T-helper 17 cell (primary cell): Measurements from ENCODE around the gene SMARCA4. TPM values are rescaled to one million over a fixed set of nuclear protein-coding genes. Genes with fewer than 3 reads are reported as not detected.

Source experiments
- ATAC-seq: fragments of 150-1000 bp; cut with Tn5 transposase; 2 replicates; pipeline ENCODE4 v1.10.0; 2021; ENCODE audit warnings: mild to moderate bottlenecking, moderate library complexity
- DNase-seq, 3 donors: peaks; one replicate each; pipeline versions ENCODE4 v3.0.0 to v3.0.0-alpha.2; 2020 to 2021
- H3K9me3 ChIP-seq: one replicate; pipeline ENCODE4 v1.7.0; 2013; ENCODE audit warnings: low read length, mild to moderate bottlenecking; ENCODE audit not compliant: control insufficient read depth, poor library complexity, severe bottlenecking
- H3K27ac Mint-ChIP-seq: one replicate; pipeline ENCODE4 v1.8.0; 2022; ENCODE audit warnings: mild to moderate bottlenecking, moderate library complexity, mixed read lengths
- H3K27me3 Mint-ChIP-seq: one replicate; pipeline ENCODE4 v1.8.0; 2022; ENCODE audit warnings: mixed read lengths
- H3K36me3 Mint-ChIP-seq: one replicate; pipeline ENCODE4 v1.8.0; 2022; ENCODE audit warnings: low read depth, mixed read lengths
- H3K4me1 Mint-ChIP-seq: one replicate; pipeline ENCODE4 v1.8.0; 2022; ENCODE audit warnings: mild to moderate bottlenecking, mixed read lengths
- H3K4me3 Mint-ChIP-seq: one replicate; pipeline ENCODE4 v1.8.0; 2022; ENCODE audit warnings: mild to moderate bottlenecking, moderate library complexity, mixed read lengths
- total RNA-seq, 4 donors: library from RNA in 2 of 4; stranded (reverse) in 2 of 4; gene quantifications; one replicate each; pipeline ENCODE4 v1.2.3 and lab custom pipeline; 2022 to 2026

Gene SMARCA4
- total RNA-seq, 2 donors from 2014 or later: 93.9 to 94.0 TPM

GRCh38 chr19:11046605-11047354 is 86.0 kb downstream of the SMARCA4 start:
- H3K36me3 Mint-ChIP-seq: peaks cover 10% of the 10 kb centered on the region
- DNase-seq (no peak), ATAC-seq (no peak)
- H3K27ac Mint-ChIP-seq: peak overlapping the region; percentile 67
- H3K4me3 Mint-ChIP-seq: no peak overlapping the region
- H3K4me1 Mint-ChIP-seq: peaks cover 16% of the 10 kb centered on the region
- H3K27me3 Mint-ChIP-seq: no peaks in the 10 kb centered on the region
- no peaks in the 10 kb centered on the region for H3K9me3 ChIP-seq

- no peak overlapping the region for H3K4me3 Mint-ChIP-seq
- no peaks in the 10 kb centered on the region for H3K9me3 ChIP-seq
- H3K27me3 Mint-ChIP-seq: no peaks in the 10 kb centered on the region
- H3K36me3 Mint-ChIP-seq: peaks cover 6% of the 10 kb centered on the region
- no peak for ATAC-seq
- peaks cover 24% of the 10 kb centered on the region for H3K4me1 Mint-ChIP-seq
- peak overlapping the region; percentile 94 for H3K27ac Mint-ChIP-seq
- no peak for DNase-seq
Measured at GRCh38 chr19:11047866-11048265, 87.0 kb downstream of the SMARCA4 start.

GRCh38 chr19:11050323-11051114 is 89.7 kb downstream of the SMARCA4 start:
- H3K4me1 Mint-ChIP-seq: peaks cover 28% of the 10 kb centered on the region
- H3K27me3 Mint-ChIP-seq: no peaks in the 10 kb centered on the region
- H3K9me3 ChIP-seq: no peaks in the 10 kb centered on the region
- no peak for ATAC-seq
- DNase-seq: no peak
- H3K4me3 Mint-ChIP-seq: peak overlapping the region; percentile 87
- H3K36me3 Mint-ChIP-seq: no peaks in the 10 kb centered on the region
- H3K27ac Mint-ChIP-seq: peak overlapping the region; percentile 94

GRCh38 chr19:11053817-11054195 is 93.0 kb downstream of the SMARCA4 start:
- no peak for DNase-seq
- no peaks in the 10 kb centered on the region for H3K9me3 ChIP-seq
- no peak overlapping the region for H3K4me3 Mint-ChIP-seq
- no peak for ATAC-seq
- peaks cover 2% of the 10 kb centered on the region for H3K36me3 Mint-ChIP-seq
- peak overlapping the region; percentile 94 for H3K27ac Mint-ChIP-seq
- peaks cover 25% of the 10 kb centered on the region for H3K4me1 Mint-ChIP-seq
- no peaks in the 10 kb centered on the region for H3K27me3 Mint-ChIP-seq

GRCh38 chr19:11054200-11054599 is 93.4 kb downstream of the SMARCA4 start:
- Mint-ChIP-seq H3K27ac (peak overlapping the region; percentile 94), H3K4me3 (peak overlapping the region; percentile 53), H3K36me3 (peaks cover 2% of the 10 kb centered on the region), H3K27me3 (no peaks in the 10 kb centered on the region), H3K4me1 (peaks cover 23% of the 10 kb centered on the region)
- ATAC-seq (no peak), DNase-seq (no peak)
- no peaks in the 10 kb centered on the region for H3K9me3 ChIP-seq

GRCh38 chr19:11054628-11055027 is 93.8 kb downstream of the SMARCA4 start:
- ATAC-seq: no peak
- DNase-seq: no peak
- Mint-ChIP-seq H3K4me3 (peak overlapping the region; percentile 53), H3K27ac (peak overlapping the region; percentile 94), H3K4me1 (peaks cover 21% of the 10 kb centered on the region), H3K27me3 (no peaks in the 10 kb centered on the region), H3K36me3 (peaks cover 2% of the 10 kb centered on the region)
- H3K9me3 ChIP-seq: no peaks in the 10 kb centered on the region

- ATAC-seq (no peak), DNase-seq (no peak)
- no peaks in the 10 kb centered on the region for H3K9me3 ChIP-seq
- no peak overlapping the region for H3K4me3 Mint-ChIP-seq
- peaks cover 4% of the 10 kb centered on the region for H3K36me3 Mint-ChIP-seq
- H3K27me3 Mint-ChIP-seq: no peaks in the 10 kb centered on the region
- H3K4me1 Mint-ChIP-seq: peaks cover 7% of the 10 kb centered on the region
- H3K27ac Mint-ChIP-seq: no peak overlapping the region
Measured at GRCh38 chr19:11058246-11059030, 97.6 kb downstream of the SMARCA4 start.

- DNase-seq (no peak), ATAC-seq (no peak)
- Mint-ChIP-seq H3K4me3 (no peak overlapping the region), H3K4me1 (peaks cover 4% of the 10 kb centered on the region), H3K36me3 (peaks cover 4% of the 10 kb centered on the region), H3K27ac (peak overlapping the region; percentile 2), H3K27me3 (no peaks in the 10 kb centered on the region)
- H3K9me3 ChIP-seq: no peaks in the 10 kb centered on the region
Measured at GRCh38 chr19:11059511-11060358, 98.9 kb downstream of the SMARCA4 start.

GRCh38 chr19:11061952-11062351 is 101.1 kb downstream of the SMARCA4 start:
- no peaks in the 10 kb centered on the region for H3K9me3 ChIP-seq
- Mint-ChIP-seq H3K27ac (no peak overlapping the region), H3K4me1 (no peaks in the 10 kb centered on the region), H3K4me3 (no peak overlapping the region), H3K36me3 (peaks cover 2% of the 10 kb centered on the region), H3K27me3 (no peaks in the 10 kb centered on the region)
- DNase-seq: no peak
- no peak for ATAC-seq

- Mint-ChIP-seq H3K27me3 (no peaks in the 10 kb centered on the region), H3K4me1 (no peaks in the 10 kb centered on the region), H3K4me3 (no peak overlapping the region), H3K36me3 (peaks cover 2% of the 10 kb centered on the region), H3K27ac (peak overlapping the region; percentile 53)
- ATAC-seq: no peak
- no peak for DNase-seq
- no peaks in the 10 kb centered on the region for H3K9me3 ChIP-seq
Measured at GRCh38 chr19:11063434-11063833, 102.6 kb downstream of the SMARCA4 start.

GRCh38 chr19:11064831-11065303 is 104.0 kb downstream of the SMARCA4 start:
- no peak overlapping the region for H3K4me3 Mint-ChIP-seq
- H3K27ac Mint-ChIP-seq: peak overlapping the region; percentile 53
- H3K9me3 ChIP-seq: no peaks in the 10 kb centered on the region
- no peak for ATAC-seq
- H3K36me3 Mint-ChIP-seq: peaks cover 2% of the 10 kb centered on the region
- H3K27me3 Mint-ChIP-seq: no peaks in the 10 kb centered on the region
- DNase-seq: no peak
- H3K4me1 Mint-ChIP-seq: peaks cover 7% of the 10 kb centered on the region

- no peaks in the 10 kb centered on the region for H3K9me3 ChIP-seq
- DNase-seq (no peak), ATAC-seq (no peak)
- Mint-ChIP-seq H3K27ac (no peak overlapping the region), H3K4me1 (peaks cover 9% of the 10 kb centered on the region), H3K27me3 (no peaks in the 10 kb centered on the region), H3K36me3 (peaks cover 2% of the 10 kb centered on the region), H3K4me3 (no peak overlapping the region)
Measured at GRCh38 chr19:11066326-11066725, 105.5 kb downstream of the SMARCA4 start.
